ENCODE measurements around the gene COPE. TPM values are rescaled to one million over a fixed set of nuclear protein-coding genes. Genes with fewer than 3 reads are reported as not detected.

COPE gene
- total RNA-seq, 1 donor from 2014 or later: 207 TPM

DNA sequence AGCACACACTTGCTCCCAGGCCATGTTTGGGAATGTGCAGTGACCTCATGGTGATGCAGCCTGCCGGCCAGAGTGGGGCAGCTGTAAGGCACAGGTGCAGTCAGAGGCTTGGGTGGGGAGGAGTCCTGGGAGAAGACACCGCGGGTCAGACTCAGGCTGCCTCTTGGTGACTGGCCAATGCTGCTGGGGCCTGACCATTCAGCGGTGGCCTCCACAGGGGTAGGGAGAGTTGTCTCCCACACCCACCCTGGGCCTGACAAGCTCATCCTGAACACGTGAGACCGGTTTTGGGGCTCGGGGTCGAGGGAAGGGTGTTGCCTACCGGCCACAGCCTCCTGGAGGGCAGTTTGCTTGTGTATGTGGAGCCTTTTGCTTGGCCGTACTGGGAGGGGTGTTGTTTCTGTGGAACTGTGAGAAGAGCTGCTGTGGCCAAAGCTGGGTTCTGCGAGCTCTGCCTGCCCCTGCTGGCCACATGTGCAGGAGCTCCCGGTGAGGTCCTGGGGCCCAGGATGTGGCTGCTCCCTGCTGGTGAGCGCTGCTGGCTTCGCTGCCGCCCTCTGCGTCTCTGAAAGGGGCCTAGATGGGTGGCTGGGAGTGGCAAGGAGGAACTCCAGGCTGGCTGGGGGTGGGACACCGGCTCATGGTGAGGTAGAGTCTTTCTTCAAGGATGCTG lies 65.3 kb downstream of the COPE start:
- DNase-seq (ENCODE audit: low read depth, low spot score): no peak

DNA sequence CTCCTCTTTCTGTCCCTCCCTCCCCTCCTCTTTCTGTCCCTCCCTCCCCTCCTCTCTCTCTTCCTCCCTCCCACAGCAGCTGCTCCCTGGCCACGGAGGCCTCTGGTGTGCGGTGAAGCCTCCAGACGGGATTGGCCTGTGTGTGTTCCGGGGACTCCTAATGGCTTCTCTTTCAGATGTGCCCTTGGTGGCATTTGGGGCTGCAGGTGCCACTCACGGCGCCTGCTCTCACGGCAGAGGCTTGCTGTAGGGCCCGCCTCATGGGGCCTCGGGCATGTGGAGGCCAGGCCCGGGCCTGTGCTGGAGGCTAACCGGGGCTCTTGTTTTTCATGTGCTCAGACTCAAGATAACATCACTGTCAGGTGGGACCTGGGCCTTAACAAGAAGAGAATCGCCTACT lies 66.5 kb downstream of the COPE start:
- no peak for DNase-seq (ENCODE audit: low read depth, low spot score)

DNA sequence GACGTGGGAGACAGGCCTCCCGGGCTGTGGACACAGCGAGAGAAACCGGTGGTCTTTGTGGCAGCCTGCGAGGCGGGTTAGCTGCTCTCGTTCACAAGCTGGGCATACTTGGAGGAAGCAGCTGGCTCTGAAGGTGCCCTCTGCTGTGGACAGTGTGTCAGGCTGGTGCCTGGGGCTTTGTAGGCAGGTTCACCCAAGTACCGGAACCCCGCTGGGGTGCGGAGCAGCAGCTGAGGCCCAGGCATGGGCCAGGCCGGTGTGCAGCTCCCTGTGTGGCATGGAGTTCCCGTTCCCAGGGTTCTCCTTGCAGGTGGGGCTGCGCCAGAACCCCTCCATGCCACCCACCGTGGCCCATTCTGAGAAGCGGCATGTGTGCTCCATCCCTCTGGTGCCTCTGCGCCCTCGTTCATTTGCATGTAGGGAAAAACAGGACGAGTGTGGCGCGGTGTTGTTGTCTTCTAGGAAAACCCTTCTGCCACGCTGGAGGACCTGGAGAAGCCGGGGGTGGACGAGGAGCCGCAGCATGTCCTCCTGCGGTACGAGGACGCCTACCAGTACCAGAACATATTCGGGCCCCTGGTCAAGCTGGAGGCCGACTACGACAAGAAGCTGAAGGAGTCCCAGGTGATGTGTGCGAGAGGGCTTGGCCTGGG lies 67.4 kb downstream of the COPE start:
- no peak for DNase-seq (ENCODE audit: low read depth, low spot score)

DNA sequence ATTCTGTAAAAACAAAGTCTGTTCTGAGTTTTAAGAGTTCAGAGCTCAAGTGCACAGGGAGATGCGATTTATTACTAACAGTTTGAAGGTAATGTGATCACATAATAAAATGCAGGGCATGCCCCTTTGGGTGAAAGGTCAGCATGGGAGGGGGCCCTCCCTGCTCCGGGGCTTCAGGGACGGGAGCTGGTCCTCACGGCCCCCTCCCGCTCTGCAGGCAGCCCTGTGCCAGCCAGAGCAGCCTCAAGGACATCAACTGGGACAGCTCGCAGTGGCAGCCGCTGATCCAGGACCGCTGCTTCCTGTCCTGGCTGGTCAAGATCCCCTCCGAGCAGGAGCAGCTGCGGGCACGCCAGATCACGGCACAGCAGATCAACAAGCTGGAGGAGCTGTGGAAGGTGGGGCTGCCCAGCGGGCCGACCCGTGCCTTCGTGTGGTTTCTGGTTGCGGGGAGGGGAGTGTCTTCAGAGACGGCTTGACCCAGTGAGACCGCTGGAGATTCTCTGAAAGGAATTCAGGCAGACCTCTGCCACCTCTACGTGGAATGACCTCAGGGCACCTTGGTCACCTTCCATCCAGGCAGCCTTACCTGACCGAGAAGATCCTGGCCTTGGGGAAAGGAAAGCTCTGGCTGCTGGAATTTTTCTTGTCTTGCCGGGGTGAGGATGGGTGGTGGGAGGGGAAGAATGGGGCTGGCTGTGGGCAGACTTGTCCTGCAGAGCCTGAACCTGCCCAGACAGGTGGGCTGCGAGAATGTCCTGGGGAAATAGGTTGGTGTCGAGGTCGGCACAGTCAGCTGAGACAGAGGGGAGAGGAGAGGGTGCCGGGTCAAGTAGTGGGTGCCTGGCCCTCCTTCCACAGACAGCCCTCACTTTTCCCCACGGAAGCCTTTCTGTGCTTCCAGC lies 68.5 kb downstream of the COPE start:
- DNase-seq (ENCODE audit: low read depth, low spot score): no peak

DNA sequence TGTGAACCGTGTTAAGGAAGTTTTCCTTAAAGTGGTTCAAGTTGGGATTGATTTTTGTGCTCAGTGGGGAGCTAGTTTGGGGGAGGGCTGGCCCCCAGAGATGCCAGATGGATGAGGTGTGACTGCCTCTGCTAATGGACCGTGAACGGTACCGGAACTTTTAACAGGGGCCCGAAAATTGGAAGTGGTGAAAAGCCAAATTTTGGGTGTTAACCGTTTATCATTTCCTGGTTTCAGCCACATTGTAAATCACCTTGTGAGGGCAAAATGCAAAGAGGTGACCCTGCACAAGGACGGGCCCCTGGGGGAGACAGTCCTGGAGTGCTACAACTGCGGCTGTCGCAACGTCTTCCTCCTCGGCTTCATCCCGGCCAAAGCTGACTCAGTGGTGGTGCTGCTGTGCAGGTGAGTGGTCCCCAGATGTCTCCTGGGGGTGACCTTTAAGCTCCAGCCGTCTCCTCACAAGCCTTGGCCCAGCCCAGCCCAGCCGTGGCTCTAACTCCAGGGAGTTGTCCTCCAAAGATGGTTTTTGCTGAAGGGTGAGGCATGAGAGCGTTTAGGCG lies 69.3 kb downstream of the COPE start:
- no peak for DNase-seq (ENCODE audit: low read depth, low spot score)

Other genes with a start within 250 kb of the COPE start
- gene CRTC1, start 235.7 kb downstream of the COPE start, total RNA-seq: 0.79 and 1.1 TPM in 2 replicates
- not detected in 2 replicates for gene COMP, start 128.1 kb downstream of the COPE start, total RNA-seq
- 62.3 and 80.6 TPM in 2 replicates for gene UPF1, start 87.4 kb downstream of the COPE start, total RNA-seq
- 1.7 and 4.5 TPM in 2 replicates for gene CERS1, start 23.2 kb downstream of the COPE start, total RNA-seq
- gene DDX49, start 328 bp upstream of the COPE start, total RNA-seq: 60.5 and 70.3 TPM in 2 replicates
- gene HOMER3, start 21.8 kb upstream of the COPE start, total RNA-seq: 172 and 181 TPM in 2 replicates
- 17.5 and 29.4 TPM in 2 replicates for gene SUGP2, start 114.1 kb upstream of the COPE start, total RNA-seq
- 51.1 and 68.3 TPM in 2 replicates for gene ARMC6, start 114.2 kb upstream of the COPE start, total RNA-seq
- gene SLC25A42, start 144.6 kb upstream of the COPE start, total RNA-seq: 3.7 and 4.1 TPM in 2 replicates
- 22.1 and 29.5 TPM in 2 replicates for gene TMEM161A, start 219.1 kb upstream of the COPE start, total RNA-seq

Measured in pulmonary artery endothelial cell (primary cell).